K562 (cell line): Measurements from ENCODE around the gene IL20RB. TPM values are rescaled to one million over a fixed set of nuclear protein-coding genes. Genes with fewer than 3 reads are reported as not detected.

Source experiments
- AFF1 ChIP-seq, 2 experiments: fragments of 450-650 bp; IDR thresholded peaks; 2 replicates each; pipeline ENCODE4 v1.6.1; 2018; ENCODE audit warnings: mild to moderate bottlenecking in 2 of 2, low read depth in 1 of 2; ENCODE audit not compliant: partially characterized antibody in 2 of 2
- CC2D1A ChIP-seq: fragments of 450-650 bp; IDR thresholded peaks from 2 replicates; pipeline ENCODE4 v1.6.1; 2017; ENCODE audit warnings: mild to moderate bottlenecking
- CEBPB ChIP-seq: fragments of 450-650 bp; IDR thresholded peaks from 2 replicates; pipeline ENCODE4 v1.6.1; 2016; ENCODE audit warnings: missing genetic modification characterization, missing compliant biosample characterization
- CREB3 ChIP-seq: fragments of 450-650 bp; conservative IDR thresholded peaks from 2 replicates; pipeline ENCODE4 v1.6.1; 2016; ENCODE audit warnings: missing genetic modification characterization, low read depth, mild to moderate bottlenecking, missing compliant biosample characterization, moderate library complexity
- CTCF ChIP-seq, 3 experiments: IDR thresholded peaks in 2 of 3; conservative IDR thresholded peaks in 1 of 3; 2 replicates each; pipeline ENCODE4 v1.5.1; 2011 to 2012; ENCODE audit warnings: low read length in 3 of 3, mild to moderate bottlenecking in 3 of 3, control low read depth in 2 of 3, improper control_type of control experiment in 1 of 3, inconsistent platforms in 1 of 3, low read depth in 1 of 3, mixed read lengths in 1 of 3, moderate library complexity in 1 of 3; ENCODE audit not compliant: insufficient read depth in 2 of 3
- DNMT1 ChIP-seq: fragments of 450-650 bp; IDR thresholded peaks from 2 replicates; pipeline ENCODE4 v1.6.1; 2016; ENCODE audit warnings: antibody characterized with exemption, mild to moderate bottlenecking
- DPF2 ChIP-seq: fragments of 450-650 bp; IDR thresholded peaks from 2 replicates; pipeline ENCODE4 v1.6.1; 2016
- ESRRB ChIP-seq: fragments of 250-450 bp; sonication (Bioruptor Pico); IDR thresholded peaks from 2 replicates; pipeline ENCODE4 v1.5.0; 2020; ENCODE audit warnings: mild to moderate bottlenecking, moderate library complexity, borderline replicate concordance
- HOMEZ ChIP-seq: fragments of 250-450 bp; sonication (Bioruptor Pico); IDR thresholded peaks from 2 replicates; pipeline ENCODE4 v1.4.0; 2020; ENCODE audit warnings: mild to moderate bottlenecking, moderate library complexity
- KDM2B ChIP-seq: fragments of 250-450 bp; sonication (Bioruptor Pico); IDR thresholded peaks from 2 replicates; pipeline ENCODE4 v1.8.0; 2021; ENCODE audit warnings: mild to moderate bottlenecking, moderate library complexity
- LEF1 ChIP-seq: fragments of 450-650 bp; IDR thresholded peaks from 2 replicates; pipeline ENCODE4 v1.6.1; 2016; ENCODE audit warnings: mild to moderate bottlenecking
- MAX ChIP-seq: sonication (generic); formaldehyde crosslinking; IDR thresholded peaks from 2 replicates; pipeline ENCODE4 v1.9.0; 2022; ENCODE audit warnings: mild to moderate bottlenecking, missing genetic modification reagents
- MCM7 ChIP-seq, 2 experiments: fragments of 450-650 bp; IDR thresholded peaks; 2 replicates each; pipeline ENCODE4 v1.6.1; 2016 to 2018
- PCBP2 ChIP-seq: fragments of 200-400 bp; formaldehyde crosslinking; IDR thresholded peaks from 2 replicates; pipeline ENCODE4 v1.6.1; 2018; ENCODE audit warnings: low read length, low read depth, mild to moderate bottlenecking, moderate library complexity; ENCODE audit not compliant: poor library complexity, severe bottlenecking
- SP2 ChIP-seq: IDR thresholded peaks from 2 replicates; pipeline ENCODE4 v1.6.1; 2011; ENCODE audit warnings: mild to moderate bottlenecking, low read depth, low read length, moderate library complexity; ENCODE audit not compliant: poor library complexity, severe bottlenecking; ENCODE audit errors: extremely low read depth
- ZNF699 ChIP-seq: fragments of 250-450 bp; sonication (Bioruptor Pico); IDR thresholded peaks from 2 replicates; pipeline ENCODE4 v1.8.0; 2021; ENCODE audit warnings: mild to moderate bottlenecking, moderate library complexity; ENCODE audit not compliant: insufficient replicate concordance
- ZNF707 ChIP-seq: fragments of 250-450 bp; sonication (Bioruptor Pico); conservative IDR thresholded peaks from 2 replicates; pipeline ENCODE4 v1.8.0; 2022; ENCODE audit warnings: inconsistent platforms, mild to moderate bottlenecking, moderate library complexity
- polyA plus RNA-seq, 8 experiments: library from polyadenylated mRNA; depleted of rRNA in 4 of 8; stranded (reverse) in 5 of 8; unstranded in 3 of 8; fragments of >200 nt; fragmentation: Nextera tagmentation in 2 of 8; fragmentation: Illumina TruSeq in 1 of 8; extraction: Ambion mirVana in 2 of 8; extraction: Trizol in 1 of 8; gene quantifications; 2 replicates each; pipeline versions ENCODE4 v1.2.1 to v1.2.3, GENCODE V29; 2011 to 2014; ENCODE audit warnings: inconsistent platforms in 1 of 8, missing spikeins in 1 of 8
- total RNA-seq, 7 experiments: library from RNA; depleted of rRNA in 6 of 7; stranded (reverse); fragments of >200 nt in 6 of 7; fragmentation: Illumina TruSeq in 2 of 7; extraction: Trizol in 2 of 7; gene quantifications; 2 replicates each; pipeline versions ENCODE4 v1.2.1 to v1.2.3, GENCODE V29; 2011 to 2021; ENCODE audit warnings: low replicate concordance in 1 of 7

The IL20RB gene
- total and polyA plus RNA-seq, 9 of the 15 experiments (the other 6 are each of a cell fraction or from before 2014, with no cell fraction given) = 0.77 to 9.9 (median 6.1) TPM

GRCh38 chr3:137013951-137014688, 56.3 kb downstream of the IL20RB start (continued):
- TF ChIP-seq ESRRB (CRISPR knock-in tag) (no peak), CC2D1A (peak; percentile 47; the same call in 1 of the 2 replicates), HOMEZ (CRISPR knock-in tag) (no peak), MCM7 (IDR thresholded peaks at IDR 0.05) (no peak), DPF2 (no peak), MAX (CRISPR knock-in tag) (no peak), CTCF (IDR thresholded peaks at IDR 0.05 in 2 of 3, conservative IDR thresholded peaks at IDR 0.05 in 1 of 3; ENCODE audit: insufficient read depth in 2 of 3, low read depth in 1 of 3, low read length in 3 of 3) (peak; percentile 79 to 87 (median 81)), ZNF707 (CRISPR knock-in tag) (no peak), ZNF699 (CRISPR knock-in tag) (no peak), CEBPB (tag) (no peak), AFF1 (IDR thresholded peaks at IDR 0.05; ENCODE audit: low read depth in 1 of 2, partially characterized antibody in 2 of 2) (no peak), SP2 (no peak), DNMT1 (no peak), KDM2B (CRISPR knock-in tag) (no peak), PCBP2 (no peak), LEF1 (no peak), CREB3 (tag) (peak; percentile 48; the same call in 1 of the 2 replicates)
